ENCODE data around the gene NOM1. TPM values are rescaled to one million over a fixed set of nuclear protein-coding genes. Genes with fewer than 3 reads are reported as not detected.

NOM1 gene
- total RNA-seq, 1 experiment from 2014 or later, result 30.3 TPM

- peaks cover 15% of the 10 kb centered on the region for H3K4me1 ChIP-seq (ENCODE audit: control insufficient read depth, insufficient read depth, low read length)
- in situ Hi-C loops (cut with HindIII; ENCODE audit: low pct_unique_long_range_greater_than_20kb, low sequenced_read_pairs), result no loop called here
- no peak overlapping the region for H3K27ac ChIP-seq (ENCODE audit: low read length)
- no peaks in the 10 kb centered on the region for H3K9me3 ChIP-seq (ENCODE audit: control insufficient read depth, insufficient read depth, low read depth, low read length)
- ATAC-seq (no peak), DNase-seq (ENCODE audit: low read depth, low spot score) (no peak)
- TF ChIP-seq POLR2AphosphoS5 (IDR thresholded peaks at IDR 0.05; ENCODE audit: low read depth, low read length) (no peak), REST (IDR thresholded peaks at IDR 0.05; ENCODE audit: insufficient read depth in 1 of 2, low read depth in 2 of 2, low read length in 1 of 2) (no peak), TCF7L2 (IDR thresholded peaks at IDR 0.05; ENCODE audit: low read depth, low read length) (no peak), SIN3A (IDR thresholded peaks at IDR 0.05; ENCODE audit: borderline replicate concordance, insufficient read depth, low read depth, low read length) (no peak), CTCF (IDR thresholded peaks at IDR 0.05) (no peak)
- peaks cover 3% of the 10 kb centered on the region; the same call in 1 of the 2 replicates for H3K36me3 ChIP-seq (ENCODE audit: control insufficient read depth, insufficient read depth, low read length)
- ChIA-PET CTCF (no interaction called here), POLR2A (no interaction called here)
- no TSS peak for BruUV-seq (replicated peaks)
- peaks cover 4% of the 10 kb centered on the region for H3K27me3 ChIP-seq (ENCODE audit: control insufficient read depth, insufficient read depth, low read length)
- intact Hi-C loops (cut with micrococcal nuclease; ENCODE audit: unreplicated experiment), result no loop called here
- no peak overlapping the region for H3K4me3 ChIP-seq (ENCODE audit: low read depth in 2 of 2, low read length in 2 of 2)
These were observed 65.4 kb downstream of the NOM1 start for GRCh38 chr7:157014635-157015555.

- peaks cover 3% of the 10 kb centered on the region; the same call in 1 of the 2 replicates for H3K36me3 ChIP-seq (ENCODE audit: control insufficient read depth, insufficient read depth, low read length)
- H3K27me3 ChIP-seq (ENCODE audit: control insufficient read depth, insufficient read depth, low read length), result peaks cover 10% of the 10 kb centered on the region
- in situ Hi-C loops (cut with HindIII; ENCODE audit: low pct_unique_long_range_greater_than_20kb, low sequenced_read_pairs) (no loop called here), intact Hi-C loops (cut with micrococcal nuclease; ENCODE audit: unreplicated experiment) (no loop called here)
- H3K9me3 ChIP-seq (ENCODE audit: control insufficient read depth, insufficient read depth, low read depth, low read length), result no peaks in the 10 kb centered on the region
- H3K27ac ChIP-seq (ENCODE audit: low read length), result no peak overlapping the region
- ChIA-PET CTCF (no interaction called here), POLR2A (no interaction called here)
- H3K4me1 ChIP-seq (ENCODE audit: control insufficient read depth, insufficient read depth, low read length), result peaks cover 15% of the 10 kb centered on the region
- no peak overlapping the region for H3K4me3 ChIP-seq (ENCODE audit: low read depth in 2 of 2, low read length in 2 of 2)
- ATAC-seq (no peak), DNase-seq (ENCODE audit: low read depth, low spot score) (no peak)
- TF ChIP-seq SIN3A (IDR thresholded peaks at IDR 0.05; ENCODE audit: borderline replicate concordance, insufficient read depth, low read depth, low read length) (no peak), TCF7L2 (IDR thresholded peaks at IDR 0.05; ENCODE audit: low read depth, low read length) (no peak), REST (IDR thresholded peaks at IDR 0.05; ENCODE audit: insufficient read depth in 1 of 2, low read depth in 2 of 2, low read length in 1 of 2) (no peak), CTCF (IDR thresholded peaks at IDR 0.05) (no peak), POLR2AphosphoS5 (IDR thresholded peaks at IDR 0.05; ENCODE audit: low read depth, low read length) (no peak)
- BruUV-seq (replicated peaks), result no TSS peak
These were observed 66.5 kb downstream of the NOM1 start for GRCh38 chr7:157016024-157016351.

Measured in Panc1 (cell line).